Skeletal muscle tissue (tissue), 5 donors: ENCODE measurements around the gene SPATA31A7. TPM values are rescaled to one million over a fixed set of nuclear protein-coding genes. Genes with fewer than 3 reads are reported as not detected.
"Not testable (repeated sequence)": the region's sequence is repeated elsewhere in the genome, so short reads cannot be mapped to it uniquely, and the experiment has no call there.

Source experiments
- H3K27ac ChIP-seq: one replicate; pipeline ENCODE4 v1.7.0; 2013; ENCODE audit warnings: mild to moderate bottlenecking, low read depth, low read length, inconsistent platforms
- H3K27me3 ChIP-seq, 3 donors: one replicate each; pipeline ENCODE4 v1.7.0; 2013; ENCODE audit warnings: low read length in 3 of 3; ENCODE audit not compliant: control insufficient read depth in 3 of 3, insufficient read depth in 3 of 3
- H3K36me3 ChIP-seq, 3 donors: one replicate each; pipeline ENCODE4 v1.7.0; 2013; ENCODE audit warnings: low read length in 3 of 3; ENCODE audit not compliant: control insufficient read depth in 3 of 3, insufficient read depth in 3 of 3
- H3K4me1 ChIP-seq, 3 donors: one replicate each; pipeline ENCODE4 v1.7.0; 2013; ENCODE audit warnings: low read length in 3 of 3, mild to moderate bottlenecking in 3 of 3; ENCODE audit not compliant: control insufficient read depth in 3 of 3, insufficient read depth in 3 of 3
- H3K4me3 ChIP-seq, 3 donors: one replicate each; pipeline ENCODE4 v1.7.0; 2013; ENCODE audit warnings: low read length in 3 of 3
- H3K9ac ChIP-seq, 3 donors: one replicate each; pipeline ENCODE4 v1.7.0; 2013; ENCODE audit warnings: low read length in 3 of 3, mild to moderate bottlenecking in 3 of 3, moderate library complexity in 2 of 3, low read depth in 1 of 3
- H3K9me3 ChIP-seq, 3 donors: one replicate each; pipeline ENCODE4 v1.7.0; 2013; ENCODE audit warnings: low read length in 3 of 3; ENCODE audit not compliant: control insufficient read depth in 3 of 3
- small RNA-seq: library from RNA; depleted of rRNA; stranded (forward); fragments of <200 nt; gene quantifications from one replicate; pipeline ENCODE3, GENCODE V24; 2014
- total RNA-seq: library from RNA; depleted of rRNA; stranded (reverse); fragments of >200 nt; gene quantifications from one replicate; pipeline ENCODE4 v1.2.3, GENCODE V29; 2014
- donor health status: Osteomylitis.

The SPATA31A7 gene
- not detected for total RNA-seq

DNA sequence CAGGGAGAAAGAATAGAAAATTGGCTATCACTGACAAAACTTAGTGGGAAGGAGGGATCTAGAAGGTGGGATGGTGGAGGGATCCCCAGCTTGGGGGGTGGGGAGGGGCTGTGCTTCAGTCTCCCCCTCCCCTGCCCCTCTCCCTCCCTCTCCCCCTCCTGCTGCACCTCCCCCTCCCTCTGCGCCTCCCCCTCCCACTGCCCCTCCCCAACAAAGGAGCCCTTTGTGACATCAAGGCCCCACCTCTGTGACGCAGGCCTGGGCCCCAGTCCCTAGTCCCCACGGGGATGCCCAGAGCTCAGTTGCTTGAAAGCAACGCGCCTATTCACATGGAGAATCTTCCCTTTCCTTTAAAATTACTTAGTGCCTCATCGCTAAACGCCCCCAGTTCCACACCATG lies at the start of gene SPATA31A7:
Gene SPATA31A7 (plus strand): TSS at position 301 of the 400 bp plus-strand sequence. CDS start 29 bp downstream, at position 330.
- H3K27me3 ChIP-seq, H3K27ac ChIP-seq, H3K4me3 ChIP-seq: not testable (repeated sequence)

DNA sequence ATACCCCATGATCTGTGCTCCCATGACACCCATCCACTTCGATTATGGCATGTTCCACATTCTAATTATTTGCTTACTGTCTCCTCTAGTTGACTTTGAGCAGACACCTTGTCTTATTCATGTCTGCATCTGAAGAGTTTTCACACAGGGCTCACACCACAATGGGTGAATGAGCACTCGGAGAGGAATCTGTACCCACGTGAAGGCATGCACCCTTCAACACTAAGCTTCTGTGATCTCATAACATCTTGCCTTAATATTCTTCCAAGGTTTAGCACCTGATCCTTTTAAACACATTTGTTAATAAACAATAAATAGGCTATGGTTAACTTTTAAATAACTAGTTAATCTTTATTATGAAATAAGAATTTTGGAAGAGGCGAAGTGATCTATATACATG lies 36.6 kb downstream of the SPATA31A7 start:
- H3K4me3 ChIP-seq, H3K4me1 ChIP-seq: not testable (repeated sequence)

More for the DNA sequence above, at the start of gene SPATA31A7:
- H3K9me3 ChIP-seq, H3K4me1 ChIP-seq, H3K9ac ChIP-seq, H3K36me3 ChIP-seq: not testable (repeated sequence)

More for the DNA sequence above, 36.6 kb downstream of the SPATA31A7 start:
- H3K36me3 ChIP-seq, H3K27ac ChIP-seq, H3K27me3 ChIP-seq, H3K9ac ChIP-seq, H3K9me3 ChIP-seq: not testable (repeated sequence)

Small RNA genes within 50 kb of the gene (small RNA-seq; reads per million reads assigned to genes)
- gene BX005040.2, result not detected
